ENCODE measurements around the gene TEX19.

TEX19 gene

DNA sequence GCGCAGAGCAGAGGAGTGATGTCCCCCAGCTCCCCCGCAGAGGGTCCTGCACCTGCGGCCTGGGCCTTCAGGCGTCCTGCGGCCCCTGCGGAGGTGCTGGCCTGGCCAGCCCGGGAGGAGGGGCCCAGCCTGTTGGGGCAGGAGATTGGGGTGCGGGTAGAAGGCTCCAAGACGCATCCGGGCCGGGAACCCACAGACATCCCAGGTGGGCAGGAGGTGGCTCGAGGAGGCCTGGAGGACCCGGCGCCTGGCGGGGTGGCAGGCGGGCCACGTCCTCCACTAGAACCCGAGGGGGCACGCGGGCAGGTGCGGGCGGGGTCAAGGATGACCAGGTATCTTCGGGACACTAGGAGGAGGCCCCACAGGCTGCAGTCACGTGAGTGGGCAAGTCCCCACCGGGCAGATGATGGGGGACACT is 24.8 kb upstream of the TEX19 start:
- TF ChIP-seq CEBPB (IDR thresholded peaks at IDR 0.05) = no peak
- TF ChIP-seq, protein P1, sequence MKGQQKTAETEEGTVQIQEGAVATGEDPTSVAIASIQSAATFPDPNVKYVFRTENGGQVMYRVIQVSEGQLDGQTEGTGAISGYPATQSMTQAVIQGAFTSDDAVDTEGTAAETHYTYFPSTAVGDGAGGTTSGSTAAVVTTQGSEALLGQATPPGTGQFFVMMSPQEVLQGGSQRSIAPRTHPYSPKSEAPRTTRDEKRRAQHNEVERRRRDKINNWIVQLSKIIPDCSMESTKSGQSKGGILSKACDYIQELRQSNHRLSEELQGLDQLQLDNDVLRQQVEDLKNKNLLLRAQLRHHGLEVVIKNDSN (IDR thresholded peaks at IDR 0.05) = no peak
- no peak for TF ChIP-seq YY1 (IDR thresholded peaks at IDR 0.05; ENCODE audit: low read depth)
- no peak for TF ChIP-seq TEAD4 (IDR thresholded peaks at IDR 0.05)
- no peak for TF ChIP-seq MAX (IDR thresholded peaks at IDR 0.05)
- TF ChIP-seq TCF12 (IDR thresholded peaks at IDR 0.05; ENCODE audit: low read depth) = no peak
- TF ChIP-seq EP300 (IDR thresholded peaks at IDR 0.05; ENCODE audit: borderline replicate concordance) = no peak
- TF ChIP-seq NFIC (IDR thresholded peaks at IDR 0.05) = no peak
- TF ChIP-seq CREB1 (IDR thresholded peaks at IDR 0.05; ENCODE audit: low read depth) = no peak
- TF ChIP-seq FOXM1 (IDR thresholded peaks at IDR 0.05; ENCODE audit: borderline replicate concordance, low read depth) = no peak
- no peak for TF ChIP-seq REST (IDR thresholded peaks at IDR 0.05; ENCODE audit: low read depth)
- TF ChIP-seq TAF1 (IDR thresholded peaks at IDR 0.05; ENCODE audit: low read depth) = no peak
- no peak for TF ChIP-seq ZBTB7A (IDR thresholded peaks at IDR 0.05; ENCODE audit: low read depth)
- no peak for TF ChIP-seq RAD21 (IDR thresholded peaks at IDR 0.05; ENCODE audit: low read depth)
- TF ChIP-seq EGR1 (IDR thresholded peaks at IDR 0.05) = no peak

DNA sequence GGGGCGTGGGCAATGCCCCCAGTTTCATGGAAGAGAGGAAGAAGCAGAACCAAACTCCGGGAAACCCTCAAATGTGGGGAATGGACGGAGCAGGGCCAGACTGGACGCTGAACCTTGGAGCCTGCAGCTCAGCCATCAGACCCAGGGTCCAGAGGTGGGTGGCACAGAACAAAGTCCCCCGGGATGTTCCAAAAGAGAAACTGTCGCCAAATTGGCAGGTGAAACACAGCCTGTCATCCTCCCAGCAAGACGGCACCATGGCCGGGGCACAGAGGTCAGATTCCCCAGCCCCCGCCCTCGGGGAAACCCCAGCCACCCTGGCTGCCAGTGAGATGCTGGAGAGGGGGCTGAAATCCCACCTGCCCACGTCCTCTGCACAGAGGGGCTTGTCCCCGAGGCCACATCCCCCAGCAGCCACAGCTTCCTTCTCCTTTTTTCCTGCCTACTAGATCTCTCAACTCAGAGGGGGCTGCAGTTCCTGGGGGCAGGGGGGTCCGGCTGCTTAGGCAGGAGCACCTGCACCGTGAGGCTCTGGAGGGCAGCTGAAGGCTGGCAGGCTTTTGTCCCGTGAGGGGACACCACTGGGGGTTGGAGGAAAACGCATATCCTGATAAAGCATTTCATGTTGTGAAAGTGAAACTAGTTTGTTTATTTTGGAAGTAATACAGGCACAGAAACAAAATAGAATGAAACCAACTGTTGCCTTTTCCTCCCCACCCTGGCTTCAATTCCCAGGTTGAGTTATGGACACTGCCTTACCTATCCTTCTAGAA is 24.2 kb upstream of the TEX19 start:
- TF ChIP-seq TAF1 (IDR thresholded peaks at IDR 0.05; ENCODE audit: low read depth) (no peak), TCF12 (IDR thresholded peaks at IDR 0.05; ENCODE audit: low read depth) (no peak), REST (IDR thresholded peaks at IDR 0.05; ENCODE audit: low read depth) (no peak), NFIC (IDR thresholded peaks at IDR 0.05) (no peak), EP300 (IDR thresholded peaks at IDR 0.05; ENCODE audit: borderline replicate concordance) (no peak), TEAD4 (IDR thresholded peaks at IDR 0.05) (no peak), CREB1 (IDR thresholded peaks at IDR 0.05; ENCODE audit: low read depth) (no peak), ZBTB7A (IDR thresholded peaks at IDR 0.05; ENCODE audit: low read depth) (no peak), RAD21 (IDR thresholded peaks at IDR 0.05; ENCODE audit: low read depth) (no peak)

DNA sequence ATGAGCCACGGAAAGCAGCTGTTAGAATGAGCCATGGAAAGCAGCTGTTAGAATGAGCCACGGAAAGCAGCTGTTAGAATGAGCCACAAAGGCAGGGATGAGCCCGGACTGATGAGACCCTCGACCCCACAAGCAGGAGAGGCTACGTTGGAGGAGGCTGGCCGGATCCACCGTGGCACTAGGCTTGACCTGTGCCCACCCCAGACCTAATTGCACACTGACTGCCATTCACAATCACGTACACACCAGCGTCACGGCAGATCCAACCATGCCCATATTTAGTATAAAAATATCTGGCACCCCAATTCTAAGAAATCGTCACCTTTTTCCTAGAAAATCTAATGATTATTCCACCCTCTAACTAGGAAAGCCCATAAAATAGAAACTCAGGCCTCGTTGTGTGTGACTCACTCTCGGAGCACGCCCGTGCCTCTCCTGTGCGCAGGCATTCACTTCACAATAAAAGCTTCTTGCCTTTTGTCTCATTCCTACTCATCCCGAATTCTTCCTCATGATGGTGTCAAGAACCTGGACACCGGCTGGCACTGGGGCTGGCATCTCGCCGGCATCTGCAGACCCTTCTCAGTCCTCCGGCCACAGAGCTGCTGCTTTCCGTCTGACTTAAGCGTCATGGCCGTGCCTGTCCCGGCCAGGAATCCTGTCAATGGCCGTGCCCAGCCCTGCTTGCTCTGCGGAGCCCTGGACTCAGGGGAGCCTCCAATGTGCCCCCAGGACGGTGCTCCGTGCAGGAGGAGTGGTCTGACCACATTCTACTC is 20.0 kb upstream of the TEX19 start:
- TF ChIP-seq EGR1 (IDR thresholded peaks at IDR 0.05) (no peak), EP300 (IDR thresholded peaks at IDR 0.05; ENCODE audit: borderline replicate concordance) (no peak; the same call in 1 of the 2 replicates), YY1 (IDR thresholded peaks at IDR 0.05; ENCODE audit: low read depth) (peak; percentile 68; the same call in 1 of the 2 replicates), CREB1 (IDR thresholded peaks at IDR 0.05; ENCODE audit: low read depth) (no peak), TEAD4 (IDR thresholded peaks at IDR 0.05) (peak; percentile 62), RAD21 (IDR thresholded peaks at IDR 0.05; ENCODE audit: low read depth) (peak; percentile 1; the same call in 1 of the 2 replicates), NFIC (IDR thresholded peaks at IDR 0.05) (no peak), TAF1 (IDR thresholded peaks at IDR 0.05; ENCODE audit: low read depth) (no peak), FOXM1 (IDR thresholded peaks at IDR 0.05; ENCODE audit: borderline replicate concordance, low read depth) (no peak), ZBTB7A (IDR thresholded peaks at IDR 0.05; ENCODE audit: low read depth) (no peak), CEBPB (IDR thresholded peaks at IDR 0.05) (no peak), REST (IDR thresholded peaks at IDR 0.05; ENCODE audit: low read depth) (no peak), MAX (IDR thresholded peaks at IDR 0.05) (peak; percentile 83), TCF12 (IDR thresholded peaks at IDR 0.05; ENCODE audit: low read depth) (peak; percentile 34; the same call in 1 of the 2 replicates)
- TF ChIP-seq, protein P1 (IDR thresholded peaks at IDR 0.05) = no peak

All from Ishikawa (cell line).